Pons (tissue), 1 donor: ENCODE results near the gene RUSC2.
"Not testable (repeated sequence)": the region's sequence is repeated elsewhere in the genome, so short reads cannot be mapped to it uniquely, and the experiment has no call there.

Experiments used
- DNase-seq: peaks from one replicate; pipeline ENCODE4 v3.0.0-alpha.2; 2016; ENCODE audit warnings: low spot score

Gene RUSC2

GRCh38 chr9:35489313-35490154, at the start of gene RUSC2:
Gene RUSC2 (plus strand): TSS chr9:35490111. CDS start chr9:35546522, 56,411 bp downstream.
- DNase-seq, result peak; percentile 83

- no peak for DNase-seq
Observed at GRCh38 chr9:35446012-35446411, 43.9 kb upstream of the RUSC2 start.

GRCh38 chr9:35448496-35448895, 41.4 kb upstream of the RUSC2 start:
- DNase-seq, result no peak

- DNase-seq, result no peak
Observed at GRCh38 chr9:35452481-35452880, 37.4 kb upstream of the RUSC2 start.

GRCh38 chr9:35453786-35454185, 36.1 kb upstream of the RUSC2 start:
- DNase-seq, result no peak

GRCh38 chr9:35464141-35465025, 25.5 kb upstream of the RUSC2 start:
- no peak for DNase-seq

GRCh38 chr9:35470340-35470739, 19.6 kb upstream of the RUSC2 start:
- DNase-seq, result no peak

- DNase-seq, result no peak
Observed at GRCh38 chr9:35470894-35471293, 19.0 kb upstream of the RUSC2 start.

GRCh38 chr9:35476596-35476995, 13.3 kb upstream of the RUSC2 start:
- no peak for DNase-seq

- DNase-seq, result peak; percentile 92
Observed at GRCh38 chr9:35477211-35477855, 12.6 kb upstream of the RUSC2 start.

GRCh38 chr9:35478871-35479270, 11.0 kb upstream of the RUSC2 start:
- no peak for DNase-seq

- DNase-seq, result peak; percentile 40
Observed at GRCh38 chr9:35481347-35481975, 8.4 kb upstream of the RUSC2 start.

GRCh38 chr9:35482071-35482470, 7.8 kb upstream of the RUSC2 start:
- DNase-seq, result no peak

GRCh38 chr9:35484406-35484805, 5.5 kb upstream of the RUSC2 start:
- no peak for DNase-seq

- no peak for DNase-seq
Observed at GRCh38 chr9:35487081-35487480, 2.8 kb upstream of the RUSC2 start.

GRCh38 chr9:35488021-35488420, 1.9 kb upstream of the RUSC2 start:
- no peak for DNase-seq

- DNase-seq, result no peak
Observed at GRCh38 chr9:35488566-35489312, 1.2 kb upstream of the RUSC2 start.

GRCh38 chr9:35490155-35490909, 421 bp downstream of the RUSC2 start:
- peak; percentile 12 for DNase-seq

GRCh38 chr9:35490910-35491465, 1.1 kb downstream of the RUSC2 start:
- peak; percentile 29 for DNase-seq

GRCh38 chr9:35493119-35493518, 3.2 kb downstream of the RUSC2 start:
- DNase-seq, result not testable (repeated sequence)
